ENCODE results near the gene CACNA2D3. TPM values are rescaled to one million over a fixed set of nuclear protein-coding genes. Genes with fewer than 3 reads are reported as not detected.

The CACNA2D3 gene
- total RNA-seq, 1 donor from 2014 or later: 21.2 TPM

DNA sequence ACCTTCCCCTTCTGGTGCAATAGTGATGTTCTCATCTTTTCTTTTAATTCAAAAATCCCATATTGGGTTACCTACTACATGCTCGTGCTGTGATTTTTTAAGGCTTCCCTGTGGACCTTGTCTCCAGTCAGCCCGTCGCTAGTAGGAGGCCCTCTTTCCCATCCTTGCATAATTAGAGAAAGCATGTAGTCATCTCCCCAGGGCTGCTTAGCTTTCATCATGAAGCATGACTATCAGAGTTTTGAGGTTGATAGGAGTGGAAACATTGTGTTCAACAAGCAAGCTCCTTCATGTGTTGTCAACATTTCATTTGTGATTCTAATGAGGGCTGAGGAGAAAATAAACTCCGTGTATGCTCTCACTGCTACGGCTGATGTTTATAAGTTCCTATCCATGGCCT is 814.2 kb downstream of the CACNA2D3 start:
- Histone ChIP-seq H3K36me3 (no peaks in the 10 kb centered on the region), H3K9me3 (replicated peaks) (no peaks in the 10 kb centered on the region), H3K27me3 (ENCODE audit: low read depth) (no peaks in the 10 kb centered on the region), H3K27ac (replicated peaks) (no peak overlapping the region), H3K4me3 (no peak overlapping the region), H3K4me1 (peaks cover 10% of the 10 kb centered on the region)
- no peak for DNase-seq
- intact Hi-C loops (cut with micrococcal nuclease): no loop called here
- no peak for TF ChIP-seq CTCF (IDR thresholded peaks at IDR 0.05; ENCODE audit: borderline replicate concordance)

- Histone ChIP-seq H3K27me3 (ENCODE audit: low read depth) (no peaks in the 10 kb centered on the region), H3K36me3 (no peaks in the 10 kb centered on the region), H3K27ac (replicated peaks) (no peak overlapping the region), H3K9me3 (replicated peaks) (no peaks in the 10 kb centered on the region), H3K4me3 (no peak overlapping the region), H3K4me1 (no peaks in the 10 kb centered on the region)
- intact Hi-C loops (cut with micrococcal nuclease): no loop called here
- TF ChIP-seq CTCF (IDR thresholded peaks at IDR 0.05; ENCODE audit: borderline replicate concordance): no peak
- no peak for DNase-seq
These were observed 817.4 kb downstream of the CACNA2D3 start for GRCh38 chr3:54939557-54940300.

DNA sequence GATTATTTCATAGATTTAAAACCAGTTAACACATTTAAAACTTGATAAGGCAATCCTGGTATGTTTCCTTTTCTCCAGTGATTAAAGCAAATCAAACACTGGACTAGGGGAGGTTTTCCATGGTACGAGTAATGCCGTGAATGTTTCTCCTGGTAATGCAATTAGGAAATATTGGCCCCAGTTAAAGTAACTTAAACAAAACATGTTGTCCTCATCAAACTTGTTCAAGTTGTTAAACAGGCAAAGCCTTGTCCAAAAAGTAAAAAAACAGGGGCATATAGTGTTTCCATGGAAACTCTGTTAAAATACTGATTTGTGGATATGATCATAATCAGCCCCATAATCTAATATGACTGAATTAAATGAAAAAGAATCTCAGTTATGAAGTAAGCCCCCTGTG is 818.6 kb downstream of the CACNA2D3 start:
- Histone ChIP-seq H3K36me3 (no peaks in the 10 kb centered on the region), H3K9me3 (replicated peaks) (no peaks in the 10 kb centered on the region), H3K4me3 (no peak overlapping the region), H3K4me1 (no peaks in the 10 kb centered on the region), H3K27ac (replicated peaks) (no peak overlapping the region), H3K27me3 (ENCODE audit: low read depth) (no peaks in the 10 kb centered on the region)
- no peak for DNase-seq
- TF ChIP-seq CTCF (IDR thresholded peaks at IDR 0.05; ENCODE audit: borderline replicate concordance): no peak
- intact Hi-C loops (cut with micrococcal nuclease): no loop called here

GRCh38 chr3:54941690-54942362 is 819.5 kb downstream of the CACNA2D3 start:
- H3K27me3 ChIP-seq (ENCODE audit: low read depth): no peaks in the 10 kb centered on the region
- intact Hi-C loops (cut with micrococcal nuclease): no loop called here
- no peaks in the 10 kb centered on the region for H3K9me3 ChIP-seq (replicated peaks)
- no peak overlapping the region for H3K27ac ChIP-seq (replicated peaks)
- TF ChIP-seq CTCF (IDR thresholded peaks at IDR 0.05; ENCODE audit: borderline replicate concordance): no peak
- H3K4me1 ChIP-seq: no peaks in the 10 kb centered on the region
- no peak for DNase-seq
- no peaks in the 10 kb centered on the region for H3K36me3 ChIP-seq
- no peak overlapping the region for H3K4me3 ChIP-seq

DNA sequence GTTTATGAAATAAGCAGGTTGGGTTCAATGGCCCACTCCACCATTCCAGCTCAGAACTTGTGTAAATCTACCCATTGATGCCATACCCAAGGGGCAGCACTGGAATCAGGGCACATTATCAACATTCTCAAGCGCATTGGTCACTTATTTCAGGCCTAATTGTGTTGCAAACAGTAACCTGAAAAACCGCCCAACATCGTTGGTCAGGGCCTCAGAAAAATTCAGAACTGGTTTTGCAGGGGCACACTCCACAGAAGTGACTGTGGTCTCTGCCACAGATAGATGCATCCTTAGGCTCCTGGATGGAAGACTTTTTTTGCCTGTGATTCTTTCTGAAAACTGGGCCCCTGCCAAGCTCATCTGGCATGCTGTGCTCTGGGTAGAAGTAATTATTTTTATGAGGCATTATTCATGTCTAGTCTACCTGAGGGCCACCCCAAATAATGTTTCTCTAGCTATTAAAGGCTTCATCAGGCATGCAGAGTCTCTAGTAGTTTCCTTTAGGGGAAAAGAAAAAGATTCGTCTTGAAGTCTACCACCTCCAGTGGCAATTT is 827.2 kb downstream of the CACNA2D3 start:
- H3K27ac ChIP-seq (replicated peaks): no peak overlapping the region
- TF ChIP-seq CTCF (IDR thresholded peaks at IDR 0.05; ENCODE audit: borderline replicate concordance): no peak
- H3K9me3 ChIP-seq (replicated peaks): no peaks in the 10 kb centered on the region
- H3K4me1 ChIP-seq: peaks cover 34% of the 10 kb centered on the region
- no peak for DNase-seq
- no peak overlapping the region for H3K4me3 ChIP-seq
- no peaks in the 10 kb centered on the region for H3K27me3 ChIP-seq (ENCODE audit: low read depth)
- H3K36me3 ChIP-seq: no peaks in the 10 kb centered on the region
- intact Hi-C loops (cut with micrococcal nuclease): no loop called here
